ENCODE measurements around the gene CCDC68.

Gene CCDC68

GRCh38 chr18:54871231-54871630 is 88.0 kb downstream of the CCDC68 start:
- no peak for DNase-seq

GRCh38 chr18:54867131-54867530 is 92.1 kb downstream of the CCDC68 start:
- no peak for DNase-seq

- no peak for DNase-seq
These were observed 98.3 kb downstream of the CCDC68 start for GRCh38 chr18:54860941-54861340.

GRCh38 chr18:54859667-54860421 is 99.4 kb downstream of the CCDC68 start:
- no peak for DNase-seq

- DNase-seq, result no peak
These were observed 101.8 kb downstream of the CCDC68 start for GRCh38 chr18:54857499-54857898.

- no peak for DNase-seq
These were observed 103.1 kb downstream of the CCDC68 start for GRCh38 chr18:54856105-54856646.

- DNase-seq, result peak; percentile 10
These were observed 104.2 kb downstream of the CCDC68 start for GRCh38 chr18:54855050-54855449.

- no peak for DNase-seq
These were observed 106.2 kb downstream of the CCDC68 start for GRCh38 chr18:54852780-54853675.

All from NCI-H82 (cell line).